SU-DHL-6 (cell line): Measurements from ENCODE around the gene CAPN14.

Experiments used
- CTCF ChIP-seq: fragments of 200-600 bp; sonication (generic); IDR thresholded peaks from one replicate; pipeline ENCODE4 v1.5.1; 2017; ENCODE audit warnings: antibody characterized with exemption, mild to moderate bottlenecking, low read length, moderate library complexity; ENCODE audit not compliant: insufficient read depth, poor library complexity, severe bottlenecking
- EZH2phosphoT487 ChIP-seq: fragments of 200-600 bp; sonication (generic), shearing (Covaris generic); conservative IDR thresholded peaks from 2 replicates; pipeline ENCODE4 v1.6.1; 2018; ENCODE audit warnings: mild to moderate bottlenecking, antibody characterized with exemption, low read length, moderate library complexity, mixed read lengths

- TF ChIP-seq CTCF: no peak
- no peak for TF ChIP-seq EZH2phosphoT487
These were observed 82.8 kb downstream of the CAPN14 start for GRCh38 chr2:31134480-31134879.
